Measurements from ENCODE around the gene CHURC1.

GRCh38 chr14:64923015-64923414 lies 8.8 kb downstream of the CHURC1 start:
- TF ChIP-seq CTCF (IDR thresholded peaks at IDR 0.05; ENCODE audit: borderline replicate concordance, extremely low read depth, low read length, poor library complexity, severe bottlenecking), result no peak
- TF ChIP-seq EZH2 (IDR thresholded peaks at IDR 0.05; ENCODE audit: borderline replicate concordance, low read depth, low read length, severe bottlenecking), result no peak
